Measurements from ENCODE around the gene SLC27A2.

SLC27A2 gene

DNA sequence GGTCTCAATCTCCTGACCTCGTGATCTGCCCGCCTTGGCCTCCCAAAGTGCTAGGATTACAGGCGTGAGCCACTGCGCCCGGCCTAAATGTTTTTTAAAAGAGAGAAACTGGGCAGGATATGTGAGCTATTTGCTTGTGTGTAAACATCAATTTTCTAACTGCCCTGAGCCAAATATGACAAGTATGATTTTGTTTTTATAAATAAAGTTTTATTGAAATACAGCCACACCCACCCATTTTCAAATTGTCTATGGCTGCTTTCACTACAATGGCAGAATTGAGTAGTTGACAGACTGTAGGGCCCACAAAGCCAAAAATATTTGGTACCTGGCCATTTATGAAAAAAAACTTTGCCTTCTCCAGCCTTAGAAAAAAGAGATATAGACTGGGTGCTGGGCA lies 99.4 kb downstream of the SLC27A2 start:
- DNase-seq: no peak
